Neural cell (in vitro differentiated cells): Measurements from ENCODE around the gene IWS1. TPM values are rescaled to one million over a fixed set of nuclear protein-coding genes. Genes with fewer than 3 reads are reported as not detected.

Experiments
- H2AFZ ChIP-seq: fragments of 200-600, 300-800 bp; sonication (generic), shearing (Covaris generic); 2 replicates; pipeline ENCODE4 v1.6.0; 2014; ENCODE audit warnings: low read depth, mild to moderate bottlenecking, antibody characterized with exemption, low read length, moderate library complexity
- H3F3A ChIP-seq: fragments of 200-600 bp; shearing (Covaris generic); 2 replicates; pipeline ENCODE4 v1.6.1; 2016; ENCODE audit warnings: mild to moderate bottlenecking, moderate library complexity, mixed read lengths, antibody characterized with exemption, low read length; ENCODE audit not compliant: insufficient read depth, poor library complexity, severe bottlenecking
- H3K27ac ChIP-seq: fragments of 200-600, 300-800 bp; sonication (generic), shearing (Covaris generic); 2 replicates; pipeline ENCODE4 v1.5.1; 2014; ENCODE audit warnings: mild to moderate bottlenecking, low read length, moderate library complexity
- H3K27me3 ChIP-seq: fragments of 300-800, 200-600 bp; sonication (generic), shearing (Covaris generic); 2 replicates; pipeline ENCODE4 v1.6.0; 2014; ENCODE audit warnings: mild to moderate bottlenecking, low read depth, low read length, moderate library complexity; ENCODE audit not compliant: insufficient read depth
- H3K36me3 ChIP-seq: fragments of 300-800, 200-600 bp; sonication (generic), shearing (Covaris generic); 2 replicates; pipeline ENCODE4 v1.5.1; 2014; ENCODE audit warnings: mild to moderate bottlenecking, antibody characterized with exemption, low read length, moderate library complexity; ENCODE audit not compliant: insufficient read depth
- H3K4me2 ChIP-seq: fragments of 300-800, 200-600 bp; sonication (generic), shearing (Covaris generic); 2 replicates; pipeline ENCODE4 v1.6.0; 2014; ENCODE audit warnings: mild to moderate bottlenecking, low read length
- H3K4me3 ChIP-seq: fragments of 300-800, 200-600 bp; sonication (generic), shearing (Covaris generic); 2 replicates; pipeline ENCODE4 v1.5.1; 2014; ENCODE audit warnings: mild to moderate bottlenecking, low read length, moderate library complexity
- H3K79me2 ChIP-seq: fragments of 200-600 bp; shearing (Covaris generic); replicated peaks from 2 replicates; pipeline ENCODE4 v1.6.0; 2014; ENCODE audit warnings: mild to moderate bottlenecking, low read length, moderate library complexity; ENCODE audit not compliant: insufficient read depth
- H3K9ac ChIP-seq: fragments of 300-800, 200-600 bp; sonication (generic), shearing (Covaris generic); 2 replicates; pipeline ENCODE4 v1.6.1; 2016; ENCODE audit warnings: mild to moderate bottlenecking, low read length, mixed read lengths
- H3K9me2 ChIP-seq: fragments of 200-600 bp; shearing (Covaris generic); 2 replicates; pipeline ENCODE4 v1.6.1; 2016; ENCODE audit warnings: mild to moderate bottlenecking, low read length, mixed read lengths; ENCODE audit not compliant: insufficient read depth
- H3K9me3 ChIP-seq: fragments of 200-600, 300-800 bp; sonication (generic), shearing (Covaris generic); 2 replicates; pipeline ENCODE4 v1.6.1; 2016; ENCODE audit warnings: mild to moderate bottlenecking, mixed run types, low read length, moderate library complexity, mixed read lengths
- H4K20me1 ChIP-seq: fragments of 200-600 bp; shearing (Covaris generic); 2 replicates; pipeline ENCODE4 v1.6.1; 2016; ENCODE audit warnings: mild to moderate bottlenecking, mixed run types; ENCODE audit not compliant: insufficient read depth
- CTCF ChIP-seq: fragments of 450-650 bp; IDR thresholded peaks from 2 replicates; pipeline ENCODE4 v1.5.1; 2014; ENCODE audit warnings: antibody characterized with exemption, mild to moderate bottlenecking, moderate library complexity; ENCODE audit not compliant: poor library complexity, severe bottlenecking
- EP300 ChIP-seq: fragments of 450-650 bp; conservative IDR thresholded peaks from 2 replicates; pipeline ENCODE4 v1.6.1; 2014; ENCODE audit warnings: antibody characterized with exemption, mild to moderate bottlenecking, moderate library complexity; ENCODE audit not compliant: poor library complexity, severe bottlenecking
- EZH2 ChIP-seq: fragments of 200-600, 300-800 bp; shearing (Covaris generic), sonication (generic); IDR thresholded peaks from 2 replicates; pipeline ENCODE4 v1.6.1; 2014; ENCODE audit warnings: antibody characterized with exemption, low read length, borderline replicate concordance, mild to moderate bottlenecking; ENCODE audit not compliant: insufficient read depth, poor library complexity, severe bottlenecking
- MXI1 ChIP-seq: fragments of 450-650 bp; conservative IDR thresholded peaks from 2 replicates; pipeline ENCODE4 v1.6.1; 2014; ENCODE audit warnings: antibody characterized with exemption, mild to moderate bottlenecking; ENCODE audit not compliant: poor library complexity, severe bottlenecking
- POLR2AphosphoS5 ChIP-seq: IDR thresholded peaks from 2 replicates; pipeline ENCODE4 v1.6.1; 2012
- RAD21 ChIP-seq: fragments of 450-650 bp; conservative IDR thresholded peaks from 2 replicates; pipeline ENCODE4 v1.6.1; 2014; ENCODE audit warnings: antibody characterized with exemption, mild to moderate bottlenecking, moderate library complexity
- REST ChIP-seq: IDR thresholded peaks from 2 replicates; pipeline ENCODE4 v1.6.1; 2012; ENCODE audit warnings: borderline replicate concordance
- SMC3 ChIP-seq: fragments of 450-650 bp; conservative IDR thresholded peaks from 2 replicates; pipeline ENCODE4 v1.6.1; 2014; ENCODE audit warnings: antibody characterized with exemption, mild to moderate bottlenecking, moderate library complexity; ENCODE audit not compliant: poor library complexity
- TAF1 ChIP-seq: IDR thresholded peaks from 2 replicates; pipeline ENCODE4 v1.6.1; 2012; ENCODE audit warnings: low read depth
- polyA plus RNA-seq: library from polyadenylated mRNA; depleted of rRNA; stranded (reverse); fragments of >200 nt; gene quantifications from 2 replicates; pipeline ENCODE4 v1.2.3, GENCODE V29; 2014

IWS1 gene
- polyA plus RNA-seq, 1 donor from 2014 or later, result 49.3 TPM

GRCh38 chr2:127490283-127490682, 36.0 kb downstream of the IWS1 start:
- Histone ChIP-seq H3K9me3 (no peaks in the 10 kb centered on the region), H3K4me3 (no peak overlapping the region), H3K27me3 (no peaks in the 10 kb centered on the region), H3K4me2 (no peak overlapping the region), H3K79me2 (no peaks in the 10 kb centered on the region), H3K9me2 (no peaks in the 10 kb centered on the region), H2AFZ (no peak overlapping the region), H3K27ac (no peak overlapping the region), H3F3A (no peaks in the 10 kb centered on the region), H4K20me1 (no peaks in the 10 kb centered on the region), H3K36me3 (peaks cover 20% of the 10 kb centered on the region), H3K9ac (no peak overlapping the region)
- no peak for TF ChIP-seq CTCF
- no peak for TF ChIP-seq REST
- no peak for TF ChIP-seq MXI1
- TF ChIP-seq EZH2, result no peak
- TF ChIP-seq EP300, result no peak
- TF ChIP-seq SMC3, result no peak
- no peak for TF ChIP-seq POLR2AphosphoS5
- TF ChIP-seq RAD21, result no peak
- TF ChIP-seq TAF1, result no peak

- Histone ChIP-seq H3K36me3 (peaks cover 15% of the 10 kb centered on the region), H3K9me2 (no peaks in the 10 kb centered on the region), H3K9ac (no peak overlapping the region), H3F3A (no peaks in the 10 kb centered on the region), H3K79me2 (no peaks in the 10 kb centered on the region), H3K4me3 (no peak overlapping the region), H4K20me1 (no peaks in the 10 kb centered on the region), H3K9me3 (no peaks in the 10 kb centered on the region), H3K4me2 (no peak overlapping the region), H2AFZ (no peak overlapping the region), H3K27ac (no peak overlapping the region), H3K27me3 (no peaks in the 10 kb centered on the region)
- no peak for TF ChIP-seq CTCF
- TF ChIP-seq MXI1, result no peak
- no peak for TF ChIP-seq RAD21
- TF ChIP-seq SMC3, result no peak
- TF ChIP-seq TAF1, result no peak
- TF ChIP-seq REST, result no peak
- no peak for TF ChIP-seq POLR2AphosphoS5
- TF ChIP-seq EP300, result no peak
- TF ChIP-seq EZH2, result no peak
Observed at GRCh38 chr2:127486247-127487058, 39.8 kb downstream of the IWS1 start.
